Neutrophil (primary cell): ENCODE data around the gene MYOZ3.

Source experiments
- H3K27ac ChIP-seq: fragments of 200-600 bp; sonication (generic); 2 replicates; pipeline ENCODE4 v1.5.1; 2016; ENCODE audit warnings: mild to moderate bottlenecking, moderate library complexity
- H3K27me3 ChIP-seq: fragments of 200-600 bp; sonication (generic); 2 replicates; pipeline ENCODE4 v1.6.0; 2016; ENCODE audit warnings: mild to moderate bottlenecking
- H3K36me3 ChIP-seq: fragments of 200-600 bp; sonication (generic); 2 replicates; pipeline ENCODE4 v1.5.1; 2017
- H3K4me1 ChIP-seq, 2 experiments: fragments of 200-600 bp in 1 of 2; sonication (generic) in 1 of 2; 1 replicate in 1 of 2; 2 replicates in 1 of 2; pipeline versions ENCODE4 v1.5.1 to v1.6.1; 2013 to 2016; ENCODE audit warnings: low read depth in 1 of 2, low read length in 1 of 2, mild to moderate bottlenecking in 1 of 2, moderate library complexity in 1 of 2; ENCODE audit not compliant: control insufficient read depth in 1 of 2, insufficient read depth in 1 of 2
- H3K4me3 ChIP-seq, 2 experiments: fragments of 200-600 bp in 1 of 2; sonication (generic) in 1 of 2; 1 replicate in 1 of 2; 2 replicates in 1 of 2; pipeline ENCODE4 v1.5.1; 2013 to 2016; ENCODE audit warnings: low read depth in 1 of 2, low read length in 1 of 2, mild to moderate bottlenecking in 1 of 2, moderate library complexity in 1 of 2
- H3K9me3 ChIP-seq: fragments of 200-600 bp; sonication (generic); 2 replicates; pipeline ENCODE4 v1.5.1; 2016
- TF ChIP-seq, protein P1 (sequence below): fragments of 200-600 bp; sonication (generic); IDR thresholded peaks from 2 replicates; pipeline ENCODE4 v1.5.1; 2016; ENCODE audit warnings: antibody characterized with exemption

Gene MYOZ3

DNA sequence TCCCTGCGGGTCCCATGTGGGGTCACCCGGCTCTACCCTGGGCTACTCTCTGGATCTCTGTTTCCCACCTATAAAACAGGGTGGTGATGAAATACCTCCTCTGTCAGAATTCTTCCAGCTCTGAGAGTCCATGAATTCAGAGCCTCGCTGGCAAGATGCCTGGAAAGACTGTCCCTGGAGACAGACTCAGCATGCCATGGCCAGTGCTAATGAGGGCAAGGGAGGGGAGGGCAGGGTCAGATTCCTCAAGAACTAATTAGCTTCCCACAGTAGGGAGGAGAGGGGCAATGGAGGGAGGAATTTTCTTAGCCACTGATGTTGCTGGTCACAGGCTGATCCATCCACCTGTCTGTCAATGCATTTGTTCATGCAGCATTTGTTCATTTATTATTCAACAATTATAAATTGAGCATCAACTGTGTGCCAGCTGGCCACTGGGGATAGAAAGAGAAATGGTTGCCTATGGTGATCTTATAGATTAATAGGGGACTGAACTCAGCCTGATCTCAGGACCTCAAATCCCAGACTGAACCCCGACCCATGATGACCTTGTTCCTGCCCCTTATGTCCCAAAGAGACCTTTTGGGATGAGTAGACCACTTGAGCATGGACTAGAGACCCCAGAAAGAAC, 15.9 kb upstream of the MYOZ3 start:
- Histone ChIP-seq H3K4me1 (no peaks in the 10 kb centered on the region), H3K4me3 (no peak overlapping the region), H3K27ac (no peak overlapping the region), H3K9me3 (no peaks in the 10 kb centered on the region), H3K36me3 (no peaks in the 10 kb centered on the region), H3K27me3 (no peaks in the 10 kb centered on the region)
- TF ChIP-seq, protein P1, sequence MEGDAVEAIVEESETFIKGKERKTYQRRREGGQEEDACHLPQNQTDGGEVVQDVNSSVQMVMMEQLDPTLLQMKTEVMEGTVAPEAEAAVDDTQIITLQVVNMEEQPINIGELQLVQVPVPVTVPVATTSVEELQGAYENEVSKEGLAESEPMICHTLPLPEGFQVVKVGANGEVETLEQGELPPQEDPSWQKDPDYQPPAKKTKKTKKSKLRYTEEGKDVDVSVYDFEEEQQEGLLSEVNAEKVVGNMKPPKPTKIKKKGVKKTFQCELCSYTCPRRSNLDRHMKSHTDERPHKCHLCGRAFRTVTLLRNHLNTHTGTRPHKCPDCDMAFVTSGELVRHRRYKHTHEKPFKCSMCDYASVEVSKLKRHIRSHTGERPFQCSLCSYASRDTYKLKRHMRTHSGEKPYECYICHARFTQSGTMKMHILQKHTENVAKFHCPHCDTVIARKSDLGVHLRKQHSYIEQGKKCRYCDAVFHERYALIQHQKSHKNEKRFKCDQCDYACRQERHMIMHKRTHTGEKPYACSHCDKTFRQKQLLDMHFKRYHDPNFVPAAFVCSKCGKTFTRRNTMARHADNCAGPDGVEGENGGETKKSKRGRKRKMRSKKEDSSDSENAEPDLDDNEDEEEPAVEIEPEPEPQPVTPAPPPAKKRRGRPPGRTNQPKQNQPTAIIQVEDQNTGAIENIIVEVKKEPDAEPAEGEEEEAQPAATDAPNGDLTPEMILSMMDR, result no peak

DNA sequence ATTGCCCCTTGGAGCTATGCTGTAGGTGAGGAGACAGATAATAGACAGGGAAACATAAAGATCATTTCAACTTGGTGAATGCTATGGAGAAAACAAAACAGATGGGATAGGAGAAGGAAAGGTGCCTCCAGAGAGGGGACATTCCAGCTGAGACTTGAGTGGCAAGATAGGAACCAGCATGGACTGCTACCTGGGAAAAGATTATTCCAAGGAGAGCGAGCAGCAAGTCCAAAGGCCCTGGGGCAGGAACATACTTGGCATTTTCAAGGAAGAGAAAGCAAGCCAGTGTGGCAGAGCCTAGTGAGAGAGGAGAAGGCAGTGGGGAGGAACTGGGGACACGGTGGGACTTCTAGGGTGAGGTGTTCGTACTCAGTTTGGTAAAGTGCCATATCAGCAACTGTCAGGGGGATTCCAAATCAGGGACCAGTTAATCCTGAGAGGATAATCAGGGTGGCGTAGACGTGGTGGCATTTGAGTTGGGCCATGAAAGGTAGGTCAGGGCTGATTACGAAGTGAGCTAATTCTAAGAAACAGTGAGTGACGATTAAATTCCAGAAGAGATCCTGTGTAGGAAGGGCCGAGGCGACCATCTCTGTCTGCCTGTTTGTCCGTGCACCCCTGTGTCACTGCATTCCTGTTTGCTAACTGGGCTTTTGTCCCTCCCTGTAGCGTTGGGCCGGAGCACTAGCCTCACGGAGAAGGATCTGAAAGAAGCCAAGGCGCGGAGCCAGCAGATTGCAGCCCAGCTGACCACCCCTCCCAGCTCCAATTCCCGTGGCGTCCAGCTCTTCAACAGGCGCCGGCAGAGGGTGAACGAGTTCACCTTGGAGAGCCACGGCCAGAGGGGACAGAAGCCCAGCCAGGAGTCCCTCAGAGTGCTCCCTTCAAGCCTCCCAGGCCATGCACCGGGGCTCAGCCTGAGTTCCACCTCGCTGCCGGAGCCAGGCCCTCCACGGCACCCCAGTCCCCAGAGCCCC, 13.5 kb upstream of the MYOZ3 start:
- no peak overlapping the region for H3K27ac ChIP-seq
- TF ChIP-seq, protein P1, result no peak
- no peaks in the 10 kb centered on the region for H3K4me1 ChIP-seq
- no peaks in the 10 kb centered on the region for H3K9me3 ChIP-seq
- H3K4me3 ChIP-seq, result no peak overlapping the region
- no peaks in the 10 kb centered on the region for H3K36me3 ChIP-seq
- H3K27me3 ChIP-seq, result no peaks in the 10 kb centered on the region

DNA sequence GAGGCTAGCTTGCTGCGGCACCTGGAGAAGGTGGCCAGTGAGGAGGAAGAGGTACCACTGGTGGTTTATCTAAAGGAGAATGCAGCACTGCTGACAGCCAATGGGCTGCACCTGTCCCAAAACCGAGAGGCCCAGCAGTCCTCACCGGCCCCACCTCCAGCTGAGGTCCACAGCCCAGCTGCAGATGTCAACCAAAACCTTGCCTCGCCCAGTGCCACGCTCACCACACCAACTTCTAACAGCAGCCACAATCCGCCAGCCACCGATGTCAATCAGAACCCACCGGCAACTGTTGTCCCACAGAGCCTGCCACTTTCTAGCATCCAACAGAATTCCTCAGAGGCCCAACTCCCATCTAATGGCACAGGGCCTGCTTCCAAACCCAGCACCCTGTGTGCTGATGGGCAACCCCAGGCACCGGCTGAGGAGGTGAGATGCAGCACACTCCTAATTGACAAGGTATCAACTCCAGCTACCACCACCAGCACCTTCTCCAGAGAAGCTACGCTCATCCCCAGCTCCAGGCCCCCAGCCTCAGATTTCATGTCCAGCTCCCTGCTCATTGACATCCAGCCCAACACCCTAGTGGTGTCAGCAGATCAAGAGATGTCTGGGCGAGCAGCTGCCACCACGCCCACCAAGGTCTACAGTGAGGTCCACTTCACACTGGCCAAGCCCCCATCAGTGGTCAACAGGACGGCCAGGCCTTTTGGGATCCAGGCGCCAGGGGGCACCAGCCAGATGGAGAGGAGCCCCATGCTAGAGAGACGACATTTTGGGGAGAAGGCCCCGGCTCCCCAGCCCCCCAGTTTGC, 12.6 kb upstream of the MYOZ3 start:
- H3K27ac ChIP-seq, result no peak overlapping the region
- TF ChIP-seq, protein P1, result no peak
- H3K4me3 ChIP-seq, result no peak overlapping the region
- no peaks in the 10 kb centered on the region for H3K4me1 ChIP-seq
- no peaks in the 10 kb centered on the region for H3K36me3 ChIP-seq
- H3K9me3 ChIP-seq, result no peaks in the 10 kb centered on the region
- H3K27me3 ChIP-seq, result peaks cover under 1% of the 10 kb centered on the region

DNA sequence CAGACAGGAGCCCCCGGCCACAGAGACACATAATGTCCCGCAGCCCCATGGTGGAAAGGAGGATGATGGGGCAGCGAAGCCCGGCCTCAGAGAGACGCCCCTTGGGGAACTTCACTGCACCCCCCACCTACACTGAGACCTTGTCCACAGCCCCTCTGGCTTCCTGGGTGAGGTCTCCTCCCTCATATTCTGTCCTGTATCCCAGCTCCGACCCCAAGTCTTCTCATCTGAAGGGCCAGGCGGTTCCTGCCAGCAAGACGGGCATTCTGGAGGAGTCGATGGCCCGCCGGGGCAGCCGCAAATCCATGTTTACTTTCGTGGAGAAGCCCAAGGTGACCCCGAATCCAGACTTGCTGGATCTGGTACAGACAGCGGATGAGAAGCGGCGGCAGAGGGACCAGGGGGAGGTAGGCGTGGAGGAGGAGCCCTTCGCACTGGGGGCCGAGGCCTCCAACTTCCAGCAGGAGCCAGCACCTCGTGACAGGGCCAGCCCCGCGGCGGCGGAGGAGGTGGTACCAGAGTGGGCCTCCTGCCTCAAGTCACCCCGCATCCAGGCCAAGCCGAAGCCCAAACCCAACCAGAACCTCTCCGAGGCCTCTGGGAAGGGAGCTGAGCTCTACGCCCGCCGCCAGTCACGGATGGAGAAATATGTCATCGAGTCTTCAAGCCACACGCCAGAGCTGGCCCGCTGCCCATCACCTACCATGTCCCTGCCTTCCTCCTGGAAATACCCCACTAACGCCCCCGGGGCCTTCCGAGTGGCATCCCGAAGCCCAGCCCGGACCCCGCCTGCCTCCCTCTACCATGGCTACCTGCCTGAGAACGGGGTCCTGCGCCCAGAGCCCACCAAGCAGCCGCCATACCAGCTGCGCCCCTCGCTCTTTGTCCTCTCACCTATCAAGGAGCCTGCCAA, 11.7 kb upstream of the MYOZ3 start:
- peaks cover 0 to 3% of the 10 kb centered on the region in 2 experiments for H3K4me1 ChIP-seq
- no peak overlapping the region for H3K27ac ChIP-seq
- peaks cover 5% of the 10 kb centered on the region for H3K27me3 ChIP-seq
- H3K4me3 ChIP-seq, result no peak overlapping the region
- TF ChIP-seq, protein P1, result no peak
- H3K36me3 ChIP-seq, result no peaks in the 10 kb centered on the region
- no peaks in the 10 kb centered on the region for H3K9me3 ChIP-seq
